Activated CD8-positive, alpha-beta memory T cell treated with anti-CD3 and anti-CD28 coated beads, Interleukin-2, amount 50 U/mL, for 4 hours (primary cell): ENCODE data around the gene VIPR1.

Experiments used
- DNase-seq: peaks from one replicate; pipeline ENCODE4 v3.0.0-alpha.2; 2020

VIPR1 gene

GRCh38 chr3:42495393-42495792 lies 7.0 kb upstream of the VIPR1 start:
- no peak for DNase-seq

- DNase-seq, result no peak
Observed at GRCh38 chr3:42497009-42497731, 5.3 kb upstream of the VIPR1 start.

GRCh38 chr3:42498034-42498433 lies 4.4 kb upstream of the VIPR1 start:
- no peak for DNase-seq

GRCh38 chr3:42498791-42499477 lies 3.5 kb upstream of the VIPR1 start:
- DNase-seq, result no peak

- no peak for DNase-seq
Observed at GRCh38 chr3:42499478-42499871, 3.0 kb upstream of the VIPR1 start.

- no peak for DNase-seq
Observed at GRCh38 chr3:42500091-42500490, 2.4 kb upstream of the VIPR1 start.

- no peak for DNase-seq
Observed at GRCh38 chr3:42500909-42501308, 1.5 kb upstream of the VIPR1 start.

GRCh38 chr3:42501321-42501680 lies 1.1 kb upstream of the VIPR1 start:
- DNase-seq, result no peak

- DNase-seq, result peak; percentile 66
Observed at GRCh38 chr3:42501681-42502428, 588 bp upstream of the VIPR1 start.

GRCh38 chr3:42503251-42503924 lies 945 bp downstream of the VIPR1 start:
- DNase-seq, result no peak

GRCh38 chr3:42503957-42504333 lies 1.5 kb downstream of the VIPR1 start:
- DNase-seq, result no peak

- DNase-seq, result no peak
Observed at GRCh38 chr3:42504334-42505127, 2.1 kb downstream of the VIPR1 start.

GRCh38 chr3:42505128-42505848 lies 2.8 kb downstream of the VIPR1 start:
- DNase-seq, result peak; percentile 11

- DNase-seq, result peak; percentile 8
Observed at GRCh38 chr3:42505849-42506410, 3.5 kb downstream of the VIPR1 start.

GRCh38 chr3:42507252-42507651 lies 4.8 kb downstream of the VIPR1 start:
- DNase-seq, result peak; percentile 6

- peak; percentile 2 for DNase-seq
Observed at GRCh38 chr3:42507761-42508335, 5.4 kb downstream of the VIPR1 start.

- no peak for DNase-seq
Observed at GRCh38 chr3:42508562-42508961, 6.1 kb downstream of the VIPR1 start.

GRCh38 chr3:42509111-42509510 lies 6.7 kb downstream of the VIPR1 start:
- DNase-seq, result no peak

GRCh38 chr3:42510325-42510724 lies 7.9 kb downstream of the VIPR1 start:
- DNase-seq, result no peak

- DNase-seq, result no peak
Observed at GRCh38 chr3:42511201-42511600, 8.8 kb downstream of the VIPR1 start.

- DNase-seq, result no peak
Observed at GRCh38 chr3:42511736-42512135, 9.3 kb downstream of the VIPR1 start.
